HG03175 (cell line): ENCODE measurements around the gene AP5Z1.
"Not testable (repeated sequence)": the region's sequence is repeated elsewhere in the genome, so short reads cannot be mapped to it uniquely, and the experiment has no call there.

Source experiments
- ATAC-seq: cut with Tn5 transposase; IDR thresholded peaks from one replicate; pipeline ENCODE4 v1.9.1; 2021; ENCODE audit warnings: mild to moderate bottlenecking, moderate library complexity; ENCODE audit not compliant: unreplicated experiment

Gene AP5Z1

DNA sequence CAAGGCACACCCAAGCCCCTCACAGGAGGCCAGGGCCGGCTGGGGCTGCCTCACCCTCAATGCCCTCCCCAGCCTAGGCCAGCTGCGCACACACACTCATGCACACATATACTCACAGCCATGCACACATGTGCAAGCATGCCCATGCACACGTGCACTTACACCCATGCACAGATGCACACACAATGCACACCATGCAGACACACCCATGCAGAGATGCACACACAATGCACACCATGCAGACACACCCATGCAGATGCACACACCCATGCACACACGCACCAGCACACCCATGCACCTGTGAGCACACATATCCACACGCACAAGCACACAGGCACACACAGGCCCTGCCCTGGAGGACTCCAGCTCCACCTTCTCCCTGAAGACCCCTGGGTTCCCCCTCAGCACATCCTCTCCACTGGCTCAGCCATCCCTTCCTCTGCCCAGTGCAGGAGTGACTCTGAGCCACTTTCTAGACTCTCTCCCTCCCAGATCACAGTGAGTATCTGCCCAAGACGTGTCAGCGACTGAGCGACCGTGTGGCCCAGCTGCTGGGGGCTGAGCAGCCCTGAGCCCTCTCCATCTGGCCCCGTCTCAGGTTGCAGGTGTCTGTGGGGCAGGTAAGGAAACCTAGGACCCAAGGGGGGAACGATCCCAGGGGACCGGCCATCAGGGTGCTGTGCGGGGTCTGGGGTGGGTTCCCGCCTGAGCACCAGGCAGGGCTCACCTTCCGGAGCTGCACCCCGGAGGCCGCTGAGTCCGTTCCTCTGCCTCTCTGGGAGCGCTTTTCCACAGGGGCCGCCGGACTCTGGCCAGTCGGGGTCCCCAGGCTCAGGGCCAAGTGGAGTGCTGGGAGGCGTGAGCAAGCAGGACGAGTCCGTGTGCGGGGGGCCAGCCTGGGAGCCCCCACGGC, 25.8 kb downstream of the AP5Z1 start:
- no peak for ATAC-seq

DNA sequence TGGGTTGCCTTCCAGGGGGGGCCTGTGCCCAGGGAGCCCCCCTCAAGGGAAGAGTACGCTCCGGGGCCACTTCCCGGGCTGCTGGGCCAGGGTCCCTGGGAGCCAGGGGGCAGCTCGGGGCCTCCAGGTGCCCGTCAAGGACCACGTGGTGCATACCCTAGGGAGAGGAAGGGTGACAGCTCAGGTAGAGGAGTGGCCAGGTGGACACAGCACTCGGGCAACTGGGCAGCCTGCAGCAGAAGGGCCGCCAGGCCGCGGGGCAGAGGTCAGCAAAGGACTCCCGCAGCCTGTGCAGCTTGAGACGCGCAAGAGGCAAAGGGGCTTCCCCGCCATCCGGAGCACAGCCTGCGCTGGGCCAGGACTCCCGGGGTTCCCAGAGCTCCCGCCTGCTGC, 26.4 kb downstream of the AP5Z1 start:
- no peak for ATAC-seq

DNA sequence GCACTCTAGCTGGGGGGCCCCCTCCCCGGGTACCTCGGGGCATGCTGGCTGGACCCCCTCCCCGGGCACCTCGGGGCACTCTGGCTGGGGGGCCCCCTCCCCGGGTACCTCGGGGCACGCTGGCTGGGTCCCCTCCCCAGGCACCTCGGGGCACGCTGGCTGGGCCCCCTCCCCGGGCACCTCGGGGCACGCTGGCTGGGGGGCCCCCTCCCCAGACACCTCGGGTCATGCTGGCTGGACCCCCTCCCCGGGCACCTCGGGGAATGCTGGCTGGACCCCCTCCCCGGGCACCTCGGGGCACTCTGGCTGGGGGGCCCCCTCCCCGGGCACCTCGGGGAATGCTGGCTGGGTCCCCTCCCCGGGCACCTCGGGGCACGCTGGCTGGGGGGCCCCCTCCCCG, 27.2 kb downstream of the AP5Z1 start:
- ATAC-seq = not testable (repeated sequence)

DNA sequence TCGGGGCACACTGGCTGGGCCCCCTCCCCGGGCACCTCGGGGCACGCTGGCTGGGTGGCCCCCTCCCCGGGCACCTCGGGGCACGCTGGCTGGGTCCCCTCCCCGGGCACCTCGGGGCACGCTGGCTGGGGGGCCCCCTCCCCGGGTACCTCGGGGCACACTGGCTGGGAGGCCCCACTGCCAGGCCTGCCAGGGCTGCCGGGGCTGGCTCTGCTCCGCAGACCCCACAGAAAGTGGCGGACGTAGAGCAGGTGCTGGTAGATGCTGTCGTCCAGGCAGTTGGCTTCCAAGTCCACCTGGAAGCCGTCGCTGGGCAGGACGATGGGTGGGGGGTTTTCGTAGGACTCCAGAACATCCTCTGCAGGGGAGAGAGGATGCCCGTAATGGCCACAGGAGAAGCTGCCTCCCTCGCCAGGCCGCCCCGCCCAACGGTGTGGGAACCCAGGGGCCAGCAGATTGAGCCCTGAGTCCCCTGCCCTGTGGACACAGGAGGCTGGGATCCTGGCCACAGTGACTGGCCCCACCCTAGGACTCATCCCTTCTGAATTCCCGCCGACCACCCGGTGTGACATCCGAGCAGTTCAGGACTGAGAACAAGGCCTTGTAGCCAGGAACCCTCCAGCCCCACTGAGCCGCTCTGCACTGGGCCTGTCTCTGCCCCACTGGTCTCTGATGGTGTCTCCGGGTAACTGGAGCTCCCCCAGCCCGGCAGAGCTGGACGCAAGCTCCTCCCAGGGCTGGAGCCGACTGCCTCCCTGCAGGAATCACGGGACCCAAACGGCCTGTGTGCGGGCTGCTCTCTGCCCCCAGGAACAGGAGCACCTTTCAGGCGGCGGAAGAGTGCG, 28.2 kb downstream of the AP5Z1 start:
- no peak for ATAC-seq

DNA sequence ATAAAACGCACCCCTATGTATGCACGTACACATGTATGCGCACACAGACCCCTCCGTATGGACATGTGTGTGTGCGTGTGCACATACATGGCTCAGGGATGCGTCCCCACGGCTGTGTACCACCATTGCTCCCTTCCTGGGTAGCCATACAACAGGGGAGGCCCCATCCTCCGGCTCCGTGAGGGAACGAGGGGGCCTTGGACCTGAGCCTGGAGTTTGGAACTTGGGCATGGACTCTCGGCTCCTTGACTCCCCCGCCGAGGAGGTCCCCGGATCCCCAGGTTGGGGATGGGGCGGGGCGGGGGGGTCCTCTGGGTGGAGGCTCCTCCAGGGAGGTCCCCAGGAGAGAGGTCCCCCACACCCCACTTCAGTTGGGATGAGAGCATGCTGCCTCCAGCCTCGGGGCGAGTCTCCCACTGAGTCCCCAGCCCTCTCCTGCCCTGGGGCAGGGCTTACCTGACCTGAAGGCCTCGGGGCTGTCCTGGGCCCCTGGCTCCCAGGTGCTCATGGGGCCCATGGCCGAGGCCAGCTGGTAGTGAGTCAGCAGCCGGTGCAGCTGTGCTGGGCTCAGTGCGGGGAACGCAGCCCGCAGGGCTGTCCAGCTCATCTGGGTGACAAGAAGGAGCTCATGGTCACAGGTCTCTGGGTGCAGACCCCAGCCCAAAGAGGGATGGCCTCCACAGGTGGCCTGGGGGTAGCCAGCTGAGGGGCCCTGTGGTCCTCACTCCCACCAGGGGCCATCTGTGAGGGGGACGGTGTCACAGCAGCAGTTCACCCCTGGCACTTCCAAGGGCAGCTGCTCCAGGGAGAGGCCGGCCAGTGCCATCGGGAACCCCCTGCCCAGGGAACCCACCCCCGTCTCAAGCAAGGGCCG, 29.9 kb downstream of the AP5Z1 start:
- no peak for ATAC-seq

DNA sequence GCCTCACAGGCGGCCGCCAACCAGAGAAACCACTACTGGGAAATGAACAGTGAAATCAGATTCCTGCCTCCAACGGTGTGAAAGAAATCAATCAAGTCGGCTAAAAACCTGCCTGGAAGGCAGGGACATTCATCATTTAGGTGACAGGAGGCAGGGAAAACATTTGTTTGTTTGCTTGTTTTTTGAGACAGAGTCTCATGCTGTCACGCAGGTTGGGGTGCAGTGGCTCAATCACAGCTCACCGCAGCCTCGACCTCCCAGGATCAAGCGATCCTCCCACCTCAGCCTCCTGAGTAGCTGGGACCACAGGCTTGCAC, 30.5 kb downstream of the AP5Z1 start:
- ATAC-seq = no peak

DNA sequence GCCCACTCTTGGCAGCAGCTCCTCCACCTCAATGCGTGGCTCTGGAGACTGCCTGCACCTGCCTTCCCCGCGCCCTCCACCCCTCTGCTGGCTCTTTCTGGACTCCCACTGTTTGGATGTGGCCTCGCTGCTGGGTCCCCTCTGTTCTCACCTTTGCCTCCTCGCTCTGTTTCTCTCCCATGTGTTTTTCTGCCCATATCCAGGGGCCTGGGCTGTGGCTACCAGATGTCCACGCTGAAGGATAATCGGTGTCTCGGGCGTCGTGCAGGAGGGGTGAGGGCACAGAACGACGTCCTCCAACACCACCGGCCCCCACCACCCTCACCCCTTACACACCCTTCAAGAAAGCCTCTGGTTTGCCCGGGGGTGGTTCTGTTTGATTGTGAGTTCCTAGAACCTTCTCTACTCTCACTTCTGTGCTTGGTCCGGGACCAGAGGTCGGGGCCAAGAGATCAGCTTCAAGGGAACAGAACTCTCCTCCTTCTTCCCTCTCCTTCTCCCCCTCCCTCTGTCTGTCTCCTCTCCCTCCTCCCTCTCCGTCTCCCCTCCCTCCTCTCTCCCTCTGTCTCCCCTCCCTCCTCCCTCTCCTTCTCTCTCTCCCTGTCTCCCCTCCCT, 31.7 kb downstream of the AP5Z1 start:
- ATAC-seq = no peak

DNA sequence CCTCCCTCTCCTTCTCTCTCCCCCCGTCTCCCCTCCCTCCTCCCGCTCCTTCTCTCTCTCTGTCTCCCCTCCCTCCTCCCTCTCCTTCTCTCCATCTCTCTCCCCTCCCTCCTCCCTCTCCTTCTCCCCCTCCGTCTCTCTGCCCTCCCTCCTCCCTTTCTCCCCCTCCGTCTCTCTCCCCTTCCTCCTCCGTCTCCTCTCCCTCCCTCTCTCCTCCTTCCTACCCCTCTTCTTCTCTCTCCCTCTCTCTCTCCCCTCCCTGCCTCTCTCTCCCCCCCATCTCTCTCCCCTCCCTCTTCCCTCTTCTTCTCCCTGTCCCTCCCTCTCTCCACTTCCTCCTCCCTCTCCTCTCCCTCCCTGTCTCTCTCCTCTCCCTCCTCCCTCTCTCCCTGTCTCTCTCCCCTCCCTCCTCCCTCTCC, 32.2 kb downstream of the AP5Z1 start:
- ATAC-seq = no peak

DNA sequence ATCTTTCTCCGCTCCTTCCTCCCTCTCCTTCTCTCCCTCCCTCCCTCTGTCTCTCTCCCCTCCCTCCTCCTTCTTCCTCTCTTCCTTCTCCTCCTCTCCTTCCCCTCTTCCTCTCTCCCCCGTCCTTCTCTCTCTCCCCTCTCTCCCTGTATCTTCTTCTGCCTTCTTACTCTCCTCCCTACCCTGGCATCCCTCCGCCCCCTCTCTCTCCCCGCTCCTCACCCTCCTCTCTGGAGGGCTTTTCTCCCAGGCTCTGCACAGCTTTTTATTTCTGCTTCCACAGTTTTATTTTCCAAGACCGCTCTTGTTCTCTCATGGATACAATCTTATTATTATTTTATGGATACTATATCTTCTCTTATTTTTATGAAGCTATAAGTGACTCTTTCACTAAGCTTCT, 32.6 kb downstream of the AP5Z1 start:
- ATAC-seq = no peak

DNA sequence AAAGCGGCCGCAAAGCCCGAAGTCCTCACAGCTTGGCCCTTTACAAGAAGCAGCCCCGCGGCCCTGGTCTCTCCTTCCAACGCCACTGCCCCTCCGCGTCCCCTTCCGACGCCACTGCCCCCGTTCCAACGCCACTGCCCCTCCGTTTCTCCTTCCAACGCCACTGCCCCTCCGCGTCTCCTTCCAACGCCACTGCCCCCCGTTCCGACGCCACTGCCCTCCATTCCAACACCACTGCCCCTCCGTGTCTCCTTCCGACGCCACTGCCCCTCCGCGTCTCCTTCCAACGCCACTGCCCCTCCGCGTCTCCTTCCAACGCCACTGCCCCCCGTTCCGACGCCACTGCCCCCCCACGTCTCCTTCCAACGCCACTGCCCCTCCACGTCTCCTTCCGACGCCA, 33.1 kb downstream of the AP5Z1 start:
- no peak for ATAC-seq

DNA sequence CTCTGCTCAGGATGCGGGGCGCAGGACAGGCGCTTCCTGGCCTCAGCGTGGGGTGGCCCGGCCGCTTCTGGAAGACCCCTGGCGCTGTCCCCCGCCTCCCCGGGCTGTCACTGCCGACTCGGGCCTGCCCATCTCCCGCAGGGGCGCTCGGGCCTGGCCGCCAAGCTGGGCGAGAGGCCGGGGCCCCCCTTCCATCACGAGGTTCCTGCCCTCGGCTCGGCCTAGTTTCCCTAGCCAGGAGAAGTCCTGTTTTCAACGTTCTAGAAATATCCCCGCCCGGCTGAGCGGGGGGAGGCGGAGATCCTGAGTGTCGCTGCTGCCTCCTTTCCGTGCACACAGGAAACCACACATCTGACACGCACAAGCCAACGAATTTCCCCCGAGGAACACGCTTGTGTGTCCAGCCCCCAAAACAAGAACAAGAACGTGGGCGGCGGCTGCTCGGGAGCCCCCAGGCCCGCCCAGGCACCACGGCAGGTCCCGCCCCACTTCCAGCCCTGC, 33.7 kb downstream of the AP5Z1 start:
- no peak for ATAC-seq

DNA sequence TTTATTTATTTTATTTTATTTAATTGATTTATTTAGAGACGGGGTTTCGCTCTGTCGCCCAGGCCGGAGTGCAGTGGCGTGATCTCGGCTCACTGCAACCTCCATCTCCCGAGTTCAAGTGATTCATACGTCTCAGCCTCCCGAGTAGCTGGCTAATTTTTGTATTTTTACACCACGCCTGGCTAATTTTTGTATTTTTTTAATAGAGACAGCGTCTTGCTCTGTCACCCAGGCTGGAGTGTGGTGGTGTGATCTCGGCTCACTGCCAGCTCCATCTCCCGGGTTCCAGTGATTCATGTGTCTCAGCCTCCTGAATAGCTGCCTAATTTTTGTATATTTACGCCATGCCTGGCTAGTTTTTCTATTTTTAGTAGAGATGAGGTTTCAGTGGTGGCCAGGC, 34.2 kb downstream of the AP5Z1 start:
- no peak for ATAC-seq

DNA sequence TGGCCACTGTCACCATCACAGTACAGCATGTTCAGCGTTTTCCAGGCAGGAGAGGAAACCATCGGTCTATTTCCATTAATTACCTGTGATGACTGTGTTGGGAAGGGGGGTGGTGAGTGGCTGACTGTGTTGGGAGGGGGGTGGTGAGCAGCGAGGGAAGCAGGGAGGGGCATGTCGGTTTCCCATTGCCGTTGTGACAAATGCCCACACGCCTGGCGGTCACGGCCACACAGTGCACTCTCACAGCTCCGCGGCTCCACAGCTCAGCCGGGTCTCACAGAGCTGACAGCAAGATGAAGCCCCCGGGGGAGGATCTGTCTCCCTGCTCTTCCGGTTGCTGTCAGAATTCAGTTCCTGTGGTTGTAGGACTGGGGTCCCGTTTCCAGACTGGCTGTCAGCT, 39.0 kb downstream of the AP5Z1 start:
- ATAC-seq = no peak

DNA sequence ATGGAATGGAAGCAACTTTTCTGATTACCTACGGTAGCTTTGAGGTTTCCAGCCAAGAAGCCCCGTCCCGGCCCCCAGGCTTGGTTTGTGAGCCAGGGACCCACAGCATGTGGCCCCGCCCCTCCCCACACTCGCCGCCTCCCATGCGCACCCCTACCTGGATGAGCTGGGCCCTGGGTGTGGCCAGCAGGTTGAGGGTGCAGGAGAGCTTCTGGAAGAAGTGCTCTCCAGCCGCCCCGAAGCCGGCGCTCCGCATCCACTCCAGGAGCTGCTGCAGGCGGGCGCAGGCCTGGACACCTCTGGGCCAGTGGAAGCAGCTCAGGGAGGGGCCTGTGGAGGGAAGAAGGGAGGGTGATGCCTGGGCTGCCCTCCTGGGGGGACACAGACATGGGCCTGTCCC, 39.7 kb downstream of the AP5Z1 start:
- no peak for ATAC-seq

DNA sequence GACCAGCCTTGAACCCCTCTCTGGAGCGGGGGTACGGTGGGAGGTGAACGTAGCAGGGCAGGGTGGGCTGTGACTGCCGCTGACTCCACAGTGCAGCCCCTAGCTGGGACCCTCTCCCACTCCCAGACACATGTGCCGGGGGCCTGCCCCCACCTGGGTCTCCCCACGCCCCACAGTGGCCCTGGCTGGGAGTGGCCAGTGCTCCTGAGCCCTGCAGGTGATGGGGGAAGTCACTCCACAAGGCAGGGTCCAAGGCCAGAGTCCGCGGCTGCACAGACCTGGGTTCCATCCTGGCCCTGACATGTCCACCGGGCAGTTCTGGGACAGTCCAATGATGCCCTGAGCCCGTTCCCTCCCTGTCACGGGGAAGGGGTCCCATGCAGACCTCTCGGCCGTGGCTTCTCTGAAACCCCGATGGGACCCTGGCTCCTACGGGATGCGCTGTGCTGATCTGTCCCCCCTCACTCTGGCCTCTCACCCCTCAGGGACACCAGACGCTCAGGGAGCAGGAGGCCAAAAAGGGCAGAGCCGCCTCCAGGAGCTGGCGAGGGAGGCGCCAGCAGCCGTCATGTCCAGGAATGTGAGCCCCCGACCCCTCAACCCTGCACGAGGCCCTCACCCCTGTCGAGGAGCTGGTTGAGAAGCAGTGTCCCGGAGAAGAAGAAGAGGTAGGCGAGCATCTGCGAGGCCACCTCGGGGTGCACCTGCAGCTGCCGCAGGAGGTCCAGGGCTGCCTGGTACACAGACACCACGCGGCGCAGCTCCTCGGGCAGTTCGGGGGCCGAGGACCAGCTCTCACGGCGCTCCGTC, 40.4 kb downstream of the AP5Z1 start:
- no peak for ATAC-seq

DNA sequence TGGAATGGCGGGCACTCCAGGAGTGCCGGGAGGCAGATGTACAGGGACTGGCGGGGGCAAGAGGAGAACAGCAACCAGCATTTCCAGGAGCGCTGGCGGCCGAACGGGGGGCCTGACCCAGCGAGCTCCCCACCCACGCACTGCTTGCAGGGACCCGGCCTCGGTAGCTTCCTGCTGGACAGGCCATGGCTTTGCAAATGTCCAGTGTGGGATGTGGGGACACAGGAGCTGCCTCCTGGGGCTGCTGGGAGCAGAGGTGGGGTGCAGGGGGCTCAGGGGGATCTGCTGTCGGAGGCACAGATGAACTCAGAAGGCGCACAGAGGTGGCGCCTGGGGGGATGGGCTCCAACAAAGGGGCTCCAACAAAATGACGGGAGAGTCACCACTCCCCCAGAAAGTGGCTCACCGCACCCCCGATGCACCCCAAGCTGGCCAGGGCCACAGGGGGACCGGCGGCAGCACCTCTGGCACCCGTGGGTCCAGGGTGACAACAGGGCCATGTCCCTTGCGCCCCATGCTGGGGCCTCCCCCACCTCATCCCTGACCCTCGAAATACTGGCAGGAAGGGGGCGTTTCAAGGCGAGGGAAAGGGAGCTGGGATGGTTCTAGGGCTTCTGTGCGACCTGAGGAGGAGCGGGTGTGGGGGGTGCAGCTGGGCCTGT, 41.1 kb downstream of the AP5Z1 start:
- ATAC-seq = no peak

DNA sequence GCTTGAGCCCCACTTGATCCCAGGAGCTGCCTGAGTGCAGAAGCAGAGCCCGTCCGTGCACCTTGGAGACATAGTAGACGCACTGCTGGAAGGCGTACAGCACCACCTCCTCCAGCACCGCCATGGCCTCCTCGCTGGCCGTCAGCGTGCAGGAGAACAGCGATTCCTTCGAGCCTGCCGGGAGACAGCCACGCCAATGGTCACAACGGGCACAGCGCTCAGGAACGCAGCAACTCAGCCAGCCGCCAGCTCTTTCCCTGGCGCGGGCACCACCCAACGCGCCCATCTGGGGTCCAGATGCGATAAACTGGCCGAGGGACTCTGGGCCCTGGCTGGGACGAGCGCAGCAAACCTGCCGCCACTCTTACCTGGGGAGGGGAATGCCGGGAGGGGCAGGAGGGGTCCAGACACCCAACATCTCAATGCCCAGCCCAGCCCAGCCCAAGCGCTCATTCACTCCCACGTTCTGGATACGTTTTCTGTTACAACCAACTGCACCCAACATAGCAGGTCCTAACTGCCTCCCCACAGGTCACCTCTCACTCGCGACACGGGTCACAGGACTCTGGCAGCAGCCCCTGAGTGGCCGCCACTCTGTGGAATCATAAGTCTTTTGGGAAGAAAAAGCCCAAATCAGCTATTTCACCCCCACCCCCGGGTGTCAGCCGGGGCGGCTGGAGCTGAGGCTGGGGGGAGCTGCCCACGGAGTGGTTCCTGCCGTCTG, 41.9 kb downstream of the AP5Z1 start:
- no peak for ATAC-seq

DNA sequence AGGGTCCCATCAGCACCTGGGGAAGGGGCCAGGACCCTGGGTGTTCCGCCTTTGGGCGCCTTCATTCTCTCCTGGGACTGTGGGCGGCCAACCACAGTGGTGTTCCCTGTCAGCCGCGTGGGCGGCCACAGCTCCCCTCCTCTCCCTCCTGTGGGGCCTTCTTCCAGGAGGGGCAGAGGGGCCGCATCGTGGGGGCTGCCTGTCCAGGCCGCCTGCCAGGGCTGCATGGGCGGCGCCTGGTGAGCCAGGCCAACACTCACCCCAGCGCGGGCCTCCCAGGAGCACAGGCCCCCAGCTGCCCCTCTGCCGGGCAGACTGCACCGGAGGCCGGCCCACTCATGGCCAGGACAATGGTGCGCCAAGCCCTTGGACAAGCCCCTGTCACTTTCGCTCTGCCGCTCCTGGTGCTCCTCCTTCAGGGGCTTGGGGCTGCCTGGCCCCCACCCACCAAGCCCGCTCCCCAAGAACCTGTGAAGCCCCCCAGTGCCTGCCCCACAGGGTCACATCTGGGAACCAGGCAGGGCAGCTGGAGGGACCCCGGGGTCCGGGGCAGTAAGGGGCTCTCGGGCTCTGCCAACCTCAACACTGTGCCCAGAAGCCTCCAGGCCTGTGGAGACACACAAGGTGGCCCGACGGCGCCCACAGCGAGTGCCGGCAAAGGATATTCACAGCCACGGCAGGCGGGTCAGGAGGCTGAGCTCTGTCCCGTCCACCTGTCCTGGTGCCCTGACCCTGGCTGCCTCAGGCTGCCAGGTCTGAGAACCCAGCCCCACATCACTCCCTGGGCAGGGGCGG, 42.8 kb downstream of the AP5Z1 start:
- no peak for ATAC-seq
